Upper lobe of left lung (tissue), 6 donors: ENCODE results near the gene MAML2. TPM values are rescaled to one million over a fixed set of nuclear protein-coding genes. Genes with fewer than 3 reads are reported as not detected.
A peak's percentile ranks its signal among the peaks of the same experiment; 100 is the strongest.

ENCODE experiments used
- ATAC-seq, 2 donors: fragments of 200-7000 bp; cut with Tn5 transposase; one replicate each; pipeline ENCODE4 v1.9.1; 2022; ENCODE audit warnings: mild to moderate bottlenecking in 2 of 2, moderate library complexity in 2 of 2; ENCODE audit not compliant: low FRiP score in 2 of 2
- DNase-seq, 2 donors: peaks; one replicate each; pipeline ENCODE4 v3.0.0-alpha.2; 2019 to 2020
- H3K27ac ChIP-seq, 4 donors: fragments of 200-600 bp; sonication (generic); one replicate each; pipeline ENCODE4 v1.5.1; 2016 to 2019
- H3K27me3 ChIP-seq, 4 donors: fragments of 200-600 bp; sonication (generic); one replicate each; pipeline ENCODE4 v1.5.1; 2017 to 2019
- H3K36me3 ChIP-seq, 4 donors: fragments of 200-600 bp; sonication (generic); one replicate each; pipeline ENCODE4 v1.5.1; 2016 to 2019
- H3K4me1 ChIP-seq, 4 donors: fragments of 200-600 bp; sonication (generic); one replicate each; pipeline ENCODE4 v1.5.1; 2018 to 2019
- H3K4me3 ChIP-seq, 4 donors: fragments of 200-600 bp; sonication (generic); one replicate each; pipeline ENCODE4 v1.5.1; 2017 to 2019; ENCODE audit warnings: mild to moderate bottlenecking in 2 of 4, moderate library complexity in 1 of 4
- H3K9me3 ChIP-seq, 4 donors: fragments of 200-600 bp; sonication (generic); one replicate each; pipeline ENCODE4 v1.5.1; 2018 to 2019
- CTCF ChIP-seq, 6 experiments: fragments of 450-650 bp in 4 of 6; fragments of 200-600 bp in 2 of 6; sonication (generic) in 2 of 6; IDR thresholded peaks; one replicate each; pipeline ENCODE4 v1.5.1; 2016 to 2019; ENCODE audit warnings: antibody characterized with exemption in 6 of 6
- EP300 ChIP-seq, 4 donors: sonication (generic); formaldehyde crosslinking; IDR thresholded peaks; one replicate each; pipeline ENCODE4 v1.5.1; 2017; ENCODE audit warnings: antibody characterized with exemption in 4 of 4, control low read depth in 2 of 4
- POLR2A ChIP-seq, 4 donors: fragments of 450-650 bp; IDR thresholded peaks; one replicate each; pipeline ENCODE4 v1.5.1; 2016 to 2017; ENCODE audit warnings: antibody characterized with exemption in 4 of 4, mild to moderate bottlenecking in 2 of 4
- POLR2AphosphoS5 ChIP-seq, 2 donors: sonication (generic); formaldehyde crosslinking; IDR thresholded peaks; one replicate each; pipeline ENCODE4 v1.5.1; 2017; ENCODE audit warnings: antibody characterized with exemption in 2 of 2
- WGBS, 2 donors: methylation state at CpG; one replicate each; pipeline ENCODE4 v1.1.5; 2017 to 2018; 5-methylcytosine and 5-hydroxymethylcytosine counted together
- total RNA-seq, 6 donors: library from RNA; depleted of rRNA in 4 of 6; stranded (reverse); fragments of >200 nt in 4 of 6; gene quantifications; one replicate each; pipeline versions ENCODE4 v1.1.0 to v1.2.1, GENCODE V29; 2016 to 2021
- donor health status: DM: no; HTN: no; CAD: no; lungs with moderate emphysema.
- donor health status: DM: no; HTN: yes; CAD: no; lungs with severe emphysema.

Gene MAML2
- total RNA-seq, 6 donors from 2014 or later = 19.5 to 36.6 (median 26.3) TPM

- WGBS, 2 donors = 83 to 94% methylated on average over 3 of the region's 3 CpGs
- no peak for DNase-seq
- H3K27ac ChIP-seq = no peak overlapping the region
- H3K36me3 ChIP-seq = peaks cover 0 to 57% (median 9%) of the 10 kb centered on the region in 4 donors
- no peak for ATAC-seq
- no peak overlapping the region for H3K4me3 ChIP-seq
- H3K9me3 ChIP-seq = no peaks in the 10 kb centered on the region
- H3K27me3 ChIP-seq = no peaks in the 10 kb centered on the region
- H3K4me1 ChIP-seq = no peaks in the 10 kb centered on the region
- no peak for TF ChIP-seq EP300 (IDR thresholded peaks at IDR 0.05)
- TF ChIP-seq CTCF (IDR thresholded peaks at IDR 0.05) = no peak
- no peak for TF ChIP-seq POLR2A (IDR thresholded peaks at IDR 0.05)
- no peak for TF ChIP-seq POLR2AphosphoS5 (IDR thresholded peaks at IDR 0.05)
Observed at GRCh38 chr11:96358321-96358720, 15.3 kb upstream of the MAML2 start.

- Histone ChIP-seq H3K36me3 (peaks cover 0 to 57% (median 9%) of the 10 kb centered on the region in 4 donors), H3K9me3 (no peaks in the 10 kb centered on the region), H3K27me3 (no peaks in the 10 kb centered on the region), H3K4me1 (no peaks in the 10 kb centered on the region), H3K27ac (no peak overlapping the region), H3K4me3 (no peak overlapping the region)
- DNase-seq (no peak), ATAC-seq (no peak)
- 93 to 94% methylated on average over 1 of the region's 1 CpG for WGBS, 2 donors
- no peak for TF ChIP-seq POLR2A (IDR thresholded peaks at IDR 0.05)
- TF ChIP-seq POLR2AphosphoS5 (IDR thresholded peaks at IDR 0.05) = no peak
- TF ChIP-seq CTCF (IDR thresholded peaks at IDR 0.05) = no peak
- TF ChIP-seq EP300 (IDR thresholded peaks at IDR 0.05) = no peak
Observed at GRCh38 chr11:96357794-96358193, 14.8 kb upstream of the MAML2 start.

- Histone ChIP-seq H3K4me3 (no peak overlapping the region), H3K27ac (no peak overlapping the region), H3K9me3 (no peaks in the 10 kb centered on the region), H3K36me3 (peaks cover 0 to 63% (median 9%) of the 10 kb centered on the region in 4 donors), H3K4me1 (no peaks in the 10 kb centered on the region), H3K27me3 (no peaks in the 10 kb centered on the region)
- DNase-seq (no peak), ATAC-seq (no peak)
- WGBS, 2 donors = 96 to 98% methylated on average over 4 of the region's 4 CpGs
- TF ChIP-seq POLR2AphosphoS5 (IDR thresholded peaks at IDR 0.05) (no peak), EP300 (IDR thresholded peaks at IDR 0.05) (no peak), CTCF (IDR thresholded peaks at IDR 0.05) (no peak), POLR2A (IDR thresholded peaks at IDR 0.05) (no peak)
Observed at GRCh38 chr11:96356848-96357247, 13.9 kb upstream of the MAML2 start.

GRCh38 chr11:96342014-96342960, 708 bp downstream of the MAML2 start:
- TF ChIP-seq POLR2AphosphoS5 (IDR thresholded peaks at IDR 0.05) (peak in 1 of 2 donors; percentile 1), POLR2A (IDR thresholded peaks at IDR 0.05) (no peak)
- H3K27ac ChIP-seq = peak overlapping the region; percentile 81 to 85 (median 85)
- 1 to 2% methylated on average over 13 of the region's 13 CpGs for WGBS, 2 donors
- no peak for DNase-seq
- H3K27me3 ChIP-seq = no peaks in the 10 kb centered on the region
- H3K4me1 ChIP-seq = peaks cover 40 to 48% (median 41%) of the 10 kb centered on the region in 4 donors
- H3K4me3 ChIP-seq = peak overlapping the region; percentile 52 to 77 (median 68)
- ATAC-seq = peak in 1 of 2 donors; percentile 20
- H3K36me3 ChIP-seq = no peaks in the 10 kb centered on the region
- no peaks in the 10 kb centered on the region for H3K9me3 ChIP-seq

GRCh38 chr11:96341211-96342013, 1.6 kb downstream of the MAML2 start:
- DNase-seq = peak; percentile 59 to 91
- no peaks in the 10 kb centered on the region for H3K27me3 ChIP-seq
- H3K4me1 ChIP-seq = peaks cover 45 to 57% (median 49%) of the 10 kb centered on the region in 4 donors
- peak overlapping the region; percentile 81 to 85 (median 85) for H3K27ac ChIP-seq
- TF ChIP-seq POLR2A (IDR thresholded peaks at IDR 0.05) (no peak), EP300 (IDR thresholded peaks at IDR 0.05) (no peak), CTCF (IDR thresholded peaks at IDR 0.05) (peak; percentile 40 to 62 (median 44)), POLR2AphosphoS5 (IDR thresholded peaks at IDR 0.05) (peak; percentile 31 to 42)
- ATAC-seq = peak; percentile 47 to 85
- 22 to 29% methylated on average over 5 to 26 of the region's 26 CpGs for WGBS, 2 donors
- no peaks in the 10 kb centered on the region for H3K9me3 ChIP-seq
- H3K36me3 ChIP-seq = no peaks in the 10 kb centered on the region
- peak overlapping the region; percentile 52 to 77 (median 68) for H3K4me3 ChIP-seq
